CD4-positive, alpha-beta T cell treated with Interleukin-10 for 1 hour (primary cell): ENCODE measurements around the gene RHEBL1.
A peak's percentile ranks its signal among the peaks of the same experiment; 100 is the strongest.

ENCODE experiments used
- DNase-seq: peaks from one replicate; pipeline ENCODE4 v3.0.0-alpha.2; 2020

Gene RHEBL1

DNA sequence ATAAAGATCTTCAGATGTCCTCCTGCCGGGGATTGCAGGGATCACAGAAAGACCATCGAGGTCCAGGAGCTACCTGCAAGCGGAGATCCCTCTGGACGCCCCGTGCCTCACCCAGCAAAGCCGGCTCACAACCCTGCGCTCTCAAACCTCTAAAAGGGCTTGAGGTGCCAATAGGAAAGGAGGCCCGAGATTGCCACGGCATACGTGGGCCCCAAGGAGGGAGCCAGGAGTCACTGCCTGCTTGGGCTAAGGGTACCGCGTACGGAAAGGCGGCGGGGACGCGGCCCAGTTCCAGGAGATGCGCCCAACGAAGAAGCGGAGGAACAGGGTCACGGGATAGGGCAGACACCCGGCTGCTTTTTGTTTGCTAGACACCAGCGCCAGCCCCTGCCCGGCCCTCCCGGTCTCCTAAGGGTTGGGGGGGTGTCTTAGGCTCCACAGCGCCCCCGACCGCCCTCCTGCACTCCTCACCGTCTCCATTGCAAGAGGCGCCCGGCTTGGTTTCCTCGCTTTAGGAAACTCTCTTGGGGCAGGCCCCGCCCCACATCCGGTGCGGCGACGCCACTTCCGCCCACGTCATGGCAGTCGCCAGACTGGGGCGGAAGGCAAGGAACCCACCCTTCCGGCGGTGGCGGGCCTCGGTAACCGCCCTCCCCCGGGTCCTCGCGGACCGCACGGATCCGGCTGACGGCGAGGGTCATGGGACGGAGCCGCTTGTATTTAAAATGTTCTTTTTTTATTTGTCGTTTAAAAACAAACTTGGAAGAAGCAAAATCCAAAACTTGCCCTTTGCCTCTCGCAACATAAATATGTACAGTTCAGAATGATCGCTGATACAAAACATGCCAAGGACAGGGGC is 51.3 kb downstream of the RHEBL1 start, which contains the start of gene PRKAG1:
Gene PRKAG1, minus strand, starts transcription at position 516 of the 859 bp plus-strand sequence. Its CDS starts 36 bp downstream, at position 480.
- peak; percentile 98 for DNase-seq

DNA sequence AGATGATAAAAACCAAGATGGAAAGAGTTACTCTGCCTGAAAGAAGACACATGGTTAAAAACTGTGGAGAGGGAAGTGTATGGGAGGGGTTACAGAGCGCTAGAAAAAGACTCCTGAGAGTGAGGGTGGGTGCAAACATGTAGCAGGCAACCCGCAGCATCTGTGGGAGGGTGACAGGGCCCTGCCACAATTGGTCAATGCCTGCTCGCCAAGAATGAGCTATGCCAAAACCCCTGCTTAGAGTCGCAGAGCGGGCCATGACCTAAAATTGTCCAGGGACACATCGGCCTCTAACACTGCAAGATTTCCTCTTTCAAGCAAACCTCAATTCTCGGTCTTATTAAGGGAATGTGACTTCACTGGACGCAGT is 51.9 kb downstream of the RHEBL1 start:
- peak; percentile 44 for DNase-seq

DNA sequence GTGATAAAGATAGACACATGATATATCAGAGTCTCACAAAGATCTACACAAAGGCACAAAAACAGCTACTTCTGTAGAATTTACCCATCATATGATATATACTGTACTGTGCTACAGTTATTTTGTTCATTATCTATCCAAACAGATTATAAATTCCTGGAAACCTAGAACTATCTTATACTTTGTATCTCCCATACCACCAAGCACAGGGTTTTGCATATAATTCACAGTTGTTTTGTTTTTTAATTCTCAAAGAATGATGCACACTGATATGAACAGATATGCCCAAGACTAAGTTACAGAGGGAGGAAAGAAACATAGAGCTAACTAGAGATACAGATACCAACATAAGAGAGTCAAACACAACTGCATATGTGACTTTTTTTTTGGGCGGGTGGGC is 54.6 kb downstream of the RHEBL1 start:
- DNase-seq: no peak
